Measurements from ENCODE around the gene ZC3H12C. TPM values are rescaled to one million over a fixed set of nuclear protein-coding genes. Genes with fewer than 3 reads are reported as not detected.
"Not testable (repeated sequence)": the region's sequence is repeated elsewhere in the genome, so short reads cannot be mapped to it uniquely, and the experiment has no call there.

Gene ZC3H12C
- 8.5 and 9.5 TPM in 2 replicates for total RNA-seq (2014; rRNA removed; shearing (Covaris generic))

- peak; percentile 89 for DNase-seq (ENCODE audit: low read depth)
Measured at GRCh38 chr11:110092515-110093406, at the start of gene ZC3H12C. ZC3H12C (plus strand) TSS chr11:110093392; CDS start chr11:110093412, 20 bp downstream.

GRCh38 chr11:110044226-110044968 lies 48.8 kb upstream of the ZC3H12C start:
- no peak for DNase-seq (ENCODE audit: low read depth)

GRCh38 chr11:110046775-110047380 lies 46.3 kb upstream of the ZC3H12C start:
- no peak for DNase-seq (ENCODE audit: low read depth)

- no peak for DNase-seq (ENCODE audit: low read depth)
Measured at GRCh38 chr11:110049501-110050200, 43.5 kb upstream of the ZC3H12C start.

- no peak for DNase-seq (ENCODE audit: low read depth)
Measured at GRCh38 chr11:110050201-110050506, 43.0 kb upstream of the ZC3H12C start.

- no peak for DNase-seq (ENCODE audit: low read depth)
Measured at GRCh38 chr11:110053848-110054414, 39.3 kb upstream of the ZC3H12C start.

- DNase-seq (ENCODE audit: low read depth) = no peak
Measured at GRCh38 chr11:110056956-110057355, 36.2 kb upstream of the ZC3H12C start.

- DNase-seq (ENCODE audit: low read depth) = peak; percentile 34
Measured at GRCh38 chr11:110059706-110060463, 33.3 kb upstream of the ZC3H12C start.

GRCh38 chr11:110061296-110061695 lies 31.9 kb upstream of the ZC3H12C start:
- no peak for DNase-seq (ENCODE audit: low read depth)

GRCh38 chr11:110062247-110062646 lies 30.9 kb upstream of the ZC3H12C start:
- DNase-seq (ENCODE audit: low read depth) = no peak

GRCh38 chr11:110065189-110065588 lies 28.0 kb upstream of the ZC3H12C start:
- DNase-seq (ENCODE audit: low read depth) = no peak

- DNase-seq (ENCODE audit: low read depth) = not testable (repeated sequence)
Measured at GRCh38 chr11:110068001-110068400, 25.2 kb upstream of the ZC3H12C start.

GRCh38 chr11:110069158-110069737 lies 23.9 kb upstream of the ZC3H12C start:
- DNase-seq (ENCODE audit: low read depth) = peak; percentile 96

GRCh38 chr11:110070176-110070575 lies 23.0 kb upstream of the ZC3H12C start:
- DNase-seq (ENCODE audit: low read depth) = peak; percentile 53

GRCh38 chr11:110071197-110071596 lies 22.0 kb upstream of the ZC3H12C start:
- no peak for DNase-seq (ENCODE audit: low read depth)

GRCh38 chr11:110072930-110073329 lies 20.3 kb upstream of the ZC3H12C start:
- DNase-seq (ENCODE audit: low read depth) = no peak

GRCh38 chr11:110074499-110074898 lies 18.7 kb upstream of the ZC3H12C start:
- no peak for DNase-seq (ENCODE audit: low read depth)

- no peak for DNase-seq (ENCODE audit: low read depth)
Measured at GRCh38 chr11:110075105-110075846, 17.9 kb upstream of the ZC3H12C start.

- DNase-seq (ENCODE audit: low read depth) = no peak
Measured at GRCh38 chr11:110075847-110076208, 17.4 kb upstream of the ZC3H12C start.
